GM21381 (cell line): Measurements from ENCODE around the gene CYP2A6.
"Not testable (repeated sequence)": the region's sequence is repeated elsewhere in the genome, so short reads cannot be mapped to it uniquely, and the experiment has no call there.

Experiments
- ATAC-seq: cut with Tn5 transposase; IDR thresholded peaks from one replicate; pipeline ENCODE4 v1.9.1; 2021; ENCODE audit warnings: mild to moderate bottlenecking, moderate library complexity; ENCODE audit not compliant: unreplicated experiment

Gene CYP2A6, protein sequence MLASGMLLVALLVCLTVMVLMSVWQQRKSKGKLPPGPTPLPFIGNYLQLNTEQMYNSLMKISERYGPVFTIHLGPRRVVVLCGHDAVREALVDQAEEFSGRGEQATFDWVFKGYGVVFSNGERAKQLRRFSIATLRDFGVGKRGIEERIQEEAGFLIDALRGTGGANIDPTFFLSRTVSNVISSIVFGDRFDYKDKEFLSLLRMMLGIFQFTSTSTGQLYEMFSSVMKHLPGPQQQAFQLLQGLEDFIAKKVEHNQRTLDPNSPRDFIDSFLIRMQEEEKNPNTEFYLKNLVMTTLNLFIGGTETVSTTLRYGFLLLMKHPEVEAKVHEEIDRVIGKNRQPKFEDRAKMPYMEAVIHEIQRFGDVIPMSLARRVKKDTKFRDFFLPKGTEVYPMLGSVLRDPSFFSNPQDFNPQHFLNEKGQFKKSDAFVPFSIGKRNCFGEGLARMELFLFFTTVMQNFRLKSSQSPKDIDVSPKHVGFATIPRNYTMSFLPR

DNA sequence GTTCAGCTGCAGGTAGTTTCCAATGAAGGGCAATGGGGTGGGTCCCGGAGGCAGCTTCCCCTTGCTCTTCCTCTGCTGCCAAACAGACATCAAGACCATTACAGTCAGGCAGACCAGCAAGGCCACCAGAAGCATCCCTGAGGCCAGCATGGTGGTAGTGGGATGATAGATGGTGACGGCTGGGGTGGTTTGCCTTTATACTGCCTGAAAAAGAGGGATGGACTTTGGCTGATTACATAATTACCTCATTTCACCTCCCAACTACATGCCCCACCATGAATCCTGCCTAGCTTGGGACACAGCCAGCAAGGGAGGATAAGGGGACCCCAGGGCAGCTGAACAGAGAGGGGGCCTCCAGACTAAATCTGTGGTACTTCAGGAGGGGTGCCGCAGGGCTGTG, at the start of gene CYP2A6:
Gene CYP2A6, minus strand, starts transcription at position 171 of the 400 bp plus-strand sequence. Its CDS starts 21 bp downstream, at position 150.
- not testable (repeated sequence) for ATAC-seq

GRCh38 chr19:40899964-40900363, 49.7 kb upstream of the CYP2A6 start:
- ATAC-seq = not testable (repeated sequence)

GRCh38 chr19:40896843-40897789, 46.9 kb upstream of the CYP2A6 start:
- not testable (repeated sequence) for ATAC-seq

DNA sequence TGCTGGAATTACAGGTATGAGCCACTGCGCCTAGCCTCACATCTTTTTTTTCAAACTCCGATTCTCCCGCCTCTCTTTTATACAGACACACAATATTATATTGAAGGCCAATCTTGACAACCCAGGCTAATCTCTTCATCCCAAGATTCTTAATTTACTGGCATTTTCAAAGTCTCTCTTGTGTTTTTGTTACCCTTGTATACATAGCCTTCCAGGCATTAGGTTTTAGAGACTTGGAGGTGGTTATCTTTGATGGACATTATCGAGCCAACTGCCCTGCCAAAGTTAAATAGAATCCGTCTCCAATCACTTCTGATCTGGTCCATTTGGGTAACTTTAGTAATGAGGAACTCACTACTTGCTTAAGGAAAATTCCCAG, 46.2 kb upstream of the CYP2A6 start:
- no peak for ATAC-seq

- no peak for ATAC-seq
Observed at GRCh38 chr19:40893112-40893511, 42.9 kb upstream of the CYP2A6 start.

DNA sequence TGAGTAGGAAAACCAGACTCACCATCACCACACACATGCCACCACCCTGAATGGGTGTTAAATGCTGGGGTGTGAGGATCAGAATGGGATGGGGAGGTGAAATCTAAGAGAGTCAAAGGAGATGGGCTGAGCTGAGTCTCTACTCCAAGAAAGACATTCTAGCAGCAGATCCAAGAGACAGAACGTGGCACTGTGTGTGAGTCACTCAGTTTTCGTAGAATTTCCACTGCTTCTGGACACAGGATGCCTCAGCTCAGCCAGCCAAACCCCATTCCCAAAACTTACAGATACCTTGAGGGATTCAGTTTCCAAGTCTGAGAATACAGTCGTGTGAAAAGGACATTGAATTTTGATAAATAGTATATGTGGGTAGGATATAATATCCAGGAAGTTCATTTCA, 39.1 kb upstream of the CYP2A6 start:
- ATAC-seq = no peak

- no peak for ATAC-seq
Observed at GRCh38 chr19:40888191-40888590, 37.9 kb upstream of the CYP2A6 start.

DNA sequence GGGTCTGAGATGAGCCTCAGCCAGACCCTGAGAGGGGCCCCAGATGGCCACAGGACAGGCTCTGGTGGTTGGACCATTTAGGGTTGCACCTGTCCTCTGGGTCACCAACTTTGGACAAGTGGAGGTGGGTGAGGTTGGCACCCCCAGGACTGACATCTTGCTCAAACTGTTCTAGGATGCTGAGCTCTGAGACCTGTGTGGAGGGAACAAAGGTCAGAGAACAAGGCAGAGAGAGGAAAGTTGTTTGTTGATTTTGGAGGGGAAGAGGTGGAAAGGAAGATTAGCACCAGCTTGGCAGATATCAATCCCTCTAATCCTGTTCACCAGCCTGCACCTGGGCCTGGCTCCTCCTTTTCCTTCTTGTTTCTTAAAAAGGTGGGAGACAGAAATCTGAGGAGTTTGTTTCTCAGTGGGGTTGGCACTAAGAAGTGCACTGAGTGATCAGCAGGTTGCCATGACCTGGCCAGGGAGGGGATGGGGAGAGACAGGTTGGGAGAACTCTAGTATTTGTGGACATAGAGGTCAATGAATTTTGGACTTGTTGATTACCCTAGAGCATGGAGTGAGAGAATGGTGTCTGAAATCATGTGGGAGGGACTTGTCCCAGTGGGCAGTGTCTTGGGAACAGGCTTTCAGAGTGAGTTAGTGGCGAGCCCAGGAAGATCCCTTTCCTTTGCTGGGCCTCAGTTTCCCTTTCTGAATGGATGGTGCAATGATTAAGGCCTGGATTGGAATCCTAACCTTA, 34.1 kb upstream of the CYP2A6 start:
- ATAC-seq = not testable (repeated sequence)

DNA sequence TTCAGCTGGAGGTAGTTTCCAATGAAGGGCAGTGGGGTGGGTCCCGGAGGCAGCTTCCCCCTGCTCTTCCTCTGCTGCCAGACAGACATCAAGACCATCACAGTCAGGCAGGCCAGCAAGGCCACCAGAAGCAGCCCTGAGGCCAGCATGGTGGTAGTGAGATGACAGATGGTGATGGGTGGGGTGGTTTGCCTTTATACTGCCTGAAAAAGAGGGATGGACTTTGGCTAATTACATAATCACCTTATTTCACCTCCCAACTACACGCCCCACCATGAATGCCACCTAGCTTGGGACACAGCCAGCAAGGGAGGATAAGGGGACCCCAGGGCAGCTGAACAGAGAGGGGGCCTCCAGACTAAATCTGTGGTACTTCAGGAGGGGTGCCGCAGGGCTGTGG, 31.8 kb upstream of the CYP2A6 start, which contains the start of gene CYP2A7:
Gene CYP2A7, minus strand, starts transcription at position 170 of the 400 bp plus-strand sequence. Its CDS starts 21 bp downstream, at position 149.
- not testable (repeated sequence) for ATAC-seq

- ATAC-seq = not testable (repeated sequence)
Observed at GRCh38 chr19:40879349-40879748, 29.1 kb upstream of the CYP2A6 start.

DNA sequence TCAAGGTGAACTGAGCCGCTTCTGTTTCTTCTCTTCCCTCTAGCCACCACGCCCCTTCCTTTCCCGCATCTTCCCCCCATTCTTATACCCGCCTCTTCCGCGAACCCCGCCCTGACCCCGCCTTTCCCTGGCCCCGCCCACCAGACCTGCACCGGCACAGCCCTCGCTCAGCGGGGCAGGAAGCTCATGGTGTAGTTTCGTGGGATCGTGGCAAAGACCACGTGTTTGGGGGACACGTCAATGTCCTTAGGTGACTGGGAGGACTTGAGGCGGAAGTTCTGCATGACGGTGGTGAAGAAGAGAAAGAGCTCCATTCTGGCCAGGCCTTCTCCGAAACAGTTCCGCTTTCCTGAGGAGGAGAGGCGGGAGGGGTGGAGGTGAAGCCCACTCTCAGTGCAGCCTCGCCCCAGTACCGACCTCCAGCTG, 25.3 kb upstream of the CYP2A6 start:
- ATAC-seq = not testable (repeated sequence)

GRCh38 chr19:40874874-40875273, 24.6 kb upstream of the CYP2A6 start:
- not testable (repeated sequence) for ATAC-seq

DNA sequence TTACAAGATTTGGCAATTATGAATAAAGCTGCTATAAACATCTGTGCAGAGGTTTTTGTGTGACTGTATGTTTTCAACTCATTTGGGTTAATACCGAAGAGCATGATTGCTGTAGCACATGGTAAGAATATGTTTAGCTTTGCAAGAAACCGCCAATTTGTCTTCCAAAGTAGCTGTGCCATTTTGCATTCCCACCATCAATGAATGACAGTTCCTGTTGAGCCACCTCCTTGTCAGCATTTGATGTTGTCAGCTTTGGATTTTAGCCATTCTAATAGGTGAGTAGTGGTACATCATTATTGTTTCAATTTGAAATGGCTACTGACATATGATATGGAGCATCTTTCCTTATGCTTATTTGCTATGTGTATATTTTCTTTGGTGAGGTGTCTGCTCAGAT, 23.6 kb upstream of the CYP2A6 start:
- not testable (repeated sequence) for ATAC-seq

GRCh38 chr19:40872209-40872608, 22.0 kb upstream of the CYP2A6 start:
- ATAC-seq = no peak

- no peak for ATAC-seq
Observed at GRCh38 chr19:40867701-40868100, 17.5 kb upstream of the CYP2A6 start.

- not testable (repeated sequence) for ATAC-seq
Observed at GRCh38 chr19:40864739-40865496, 14.7 kb upstream of the CYP2A6 start.

- ATAC-seq = no peak
Observed at GRCh38 chr19:40862785-40863184, 12.5 kb upstream of the CYP2A6 start.

DNA sequence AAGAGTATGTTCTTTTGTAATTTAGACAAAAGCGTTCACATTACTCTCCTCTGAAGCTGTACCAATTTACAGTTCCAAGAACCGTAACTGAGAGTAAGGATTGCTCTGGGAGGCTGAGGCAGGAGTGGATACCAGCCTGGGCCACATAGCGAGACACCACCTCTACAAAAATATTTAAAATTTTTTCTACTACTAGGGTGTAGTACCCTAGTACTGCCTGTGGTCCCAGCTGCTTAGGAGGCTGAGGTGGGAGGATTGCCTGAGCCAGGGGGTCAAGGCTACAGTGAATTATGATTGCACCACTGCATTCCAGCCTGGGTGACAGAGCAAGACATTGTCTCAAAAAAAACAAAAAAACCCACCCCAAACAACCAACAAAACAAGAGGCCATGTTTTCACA, 12.1 kb upstream of the CYP2A6 start:
- ATAC-seq = no peak

DNA sequence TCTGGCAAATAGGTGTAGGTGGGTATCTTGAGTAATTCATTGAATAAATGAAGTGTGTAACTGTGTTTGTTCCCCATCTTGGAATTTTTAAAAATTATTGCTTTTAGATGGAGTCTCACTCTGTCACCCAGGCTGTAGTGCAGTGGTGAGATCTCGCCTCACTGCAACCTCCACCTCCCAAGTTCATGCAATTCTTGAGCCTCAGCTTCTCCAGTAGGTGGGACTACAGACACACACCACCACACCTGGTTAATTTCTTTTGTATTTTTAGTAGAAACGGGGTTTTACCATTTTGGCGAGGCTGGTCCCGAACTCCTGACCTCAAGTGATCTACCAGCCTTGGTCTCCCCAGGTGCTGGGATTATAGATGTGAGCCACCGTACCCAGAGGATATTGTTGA, 7.9 kb upstream of the CYP2A6 start:
- ATAC-seq = no peak
